Measurements from ENCODE around the gene PLPPR2.
A peak's percentile ranks its signal among the peaks of the same experiment; 100 is the strongest.

GRCh38 chr19:11346104-11346940 lies 8.9 kb upstream of the PLPPR2 start, which contains the start of the genes CCDC159 and TMEM205:
- TF ChIP-seq REST (IDR thresholded peaks at IDR 0.05; ENCODE audit: borderline replicate concordance) (no peak), EZH2 (IDR thresholded peaks at IDR 0.05; ENCODE audit: borderline replicate concordance, insufficient read depth, low read length, poor library complexity, severe bottlenecking) (no peak), CTCF (IDR thresholded peaks at IDR 0.05; ENCODE audit: poor library complexity, severe bottlenecking) (peak; percentile 61), RAD21 (conservative IDR thresholded peaks at IDR 0.05) (peak; percentile 21)
